ENCODE results near the gene PRPSAP2. TPM values are rescaled to one million over a fixed set of nuclear protein-coding genes. Genes with fewer than 3 reads are reported as not detected.

Gene PRPSAP2
- total RNA-seq, 1 donor = 26.3 TPM

DNA sequence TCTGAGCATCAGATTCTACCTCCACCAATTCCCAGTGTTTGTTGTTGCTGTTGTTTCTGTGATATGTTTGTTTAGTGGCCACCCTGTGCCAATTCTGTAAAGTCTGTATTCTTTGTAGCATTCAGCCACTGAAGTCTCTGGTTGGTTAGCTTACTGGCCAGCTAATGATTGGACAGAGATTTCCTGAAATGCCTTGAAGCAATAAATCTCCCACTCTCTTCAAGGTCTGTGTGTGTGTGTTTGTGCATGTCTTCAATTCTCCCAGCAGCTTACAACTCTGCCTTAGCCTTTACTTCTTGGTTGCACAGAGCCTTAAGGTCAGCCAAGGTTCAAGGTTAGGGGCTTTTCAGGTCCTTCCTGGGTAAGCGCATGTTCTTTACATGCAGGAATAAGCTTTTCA, 38.2 kb downstream of the PRPSAP2 start:
- no peak for DNase-seq (ENCODE audit: low read depth)
- no peak overlapping the region for H3K4me3 ChIP-seq (ENCODE audit: low read depth, low read length)

DNA sequence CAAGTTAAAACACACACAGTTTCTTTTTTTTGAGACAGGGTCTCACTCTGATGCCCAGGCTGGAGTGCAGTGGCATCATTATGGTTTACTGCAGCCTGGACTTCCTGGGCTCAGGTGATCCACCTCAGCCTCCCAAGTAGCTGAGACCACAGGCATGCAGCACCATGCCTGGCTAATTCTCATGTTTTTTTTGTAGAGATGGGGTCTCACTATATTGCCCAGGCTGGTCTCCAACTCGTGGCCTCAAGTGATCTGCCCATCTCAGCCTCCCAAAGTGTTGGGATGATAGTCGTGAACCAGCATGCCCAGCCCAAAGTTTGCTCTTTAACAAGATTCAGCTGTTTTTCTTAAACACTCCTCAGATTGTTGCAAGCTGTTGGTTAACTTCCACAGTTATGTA, 39.0 kb downstream of the PRPSAP2 start:
- DNase-seq (ENCODE audit: low read depth) = no peak
- no peak overlapping the region for H3K4me3 ChIP-seq (ENCODE audit: low read depth, low read length)
- TF ChIP-seq CTCF (IDR thresholded peaks at IDR 0.05; ENCODE audit: insufficient read depth, low read length) = no peak

More for the DNA sequence above, 38.2 kb downstream of the PRPSAP2 start:
- TF ChIP-seq CTCF (IDR thresholded peaks at IDR 0.05; ENCODE audit: insufficient read depth, low read length) = no peak

- H3K4me3 ChIP-seq (ENCODE audit: low read depth, low read length) = no peak overlapping the region
- no peak for TF ChIP-seq CTCF (IDR thresholded peaks at IDR 0.05; ENCODE audit: insufficient read depth, low read length)
- no peak for DNase-seq (ENCODE audit: low read depth)
Measured at GRCh38 chr17:18904482-18904881, 46.6 kb downstream of the PRPSAP2 start.

- no peak for TF ChIP-seq CTCF (IDR thresholded peaks at IDR 0.05; ENCODE audit: insufficient read depth, low read length)
- DNase-seq (ENCODE audit: low read depth) = no peak
- H3K4me3 ChIP-seq (ENCODE audit: low read depth, low read length) = no peak overlapping the region
Measured at GRCh38 chr17:18905226-18905625, 47.3 kb downstream of the PRPSAP2 start.

- no peak for TF ChIP-seq CTCF (IDR thresholded peaks at IDR 0.05; ENCODE audit: insufficient read depth, low read length)
- no peak overlapping the region for H3K4me3 ChIP-seq (ENCODE audit: low read depth, low read length)
- no peak for DNase-seq (ENCODE audit: low read depth)
Measured at GRCh38 chr17:18910326-18910725, 52.4 kb downstream of the PRPSAP2 start.

DNA sequence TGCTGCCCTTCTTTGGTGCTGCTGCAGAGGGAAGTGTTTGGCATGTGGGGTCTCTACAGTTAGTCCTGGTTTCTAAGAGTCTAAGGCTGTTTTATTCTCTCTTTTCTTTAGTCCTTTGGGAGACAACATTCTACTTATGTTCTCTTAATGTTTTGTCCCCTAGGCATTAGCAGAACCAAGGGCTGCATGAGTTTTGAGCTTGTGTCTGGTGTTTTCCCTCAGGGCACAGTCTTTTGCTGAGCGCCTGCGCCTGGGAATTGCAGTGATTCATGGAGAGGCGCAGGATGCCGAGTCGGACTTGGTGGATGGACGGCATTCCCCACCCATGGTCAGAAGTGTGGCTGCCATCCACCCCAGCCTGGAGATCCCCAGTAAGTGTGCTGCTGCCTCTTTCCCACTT, 53.0 kb downstream of the PRPSAP2 start:
- no peak overlapping the region for H3K4me3 ChIP-seq (ENCODE audit: low read depth, low read length)
- no peak for DNase-seq (ENCODE audit: low read depth)
- no peak for TF ChIP-seq CTCF (IDR thresholded peaks at IDR 0.05; ENCODE audit: insufficient read depth, low read length)

- peak; percentile 10 for DNase-seq (ENCODE audit: low read depth)
- H3K4me3 ChIP-seq (ENCODE audit: low read depth, low read length) = no peak overlapping the region
- TF ChIP-seq CTCF (IDR thresholded peaks at IDR 0.05; ENCODE audit: insufficient read depth, low read length) = no peak
Measured at GRCh38 chr17:18916816-18917500, 59.0 kb downstream of the PRPSAP2 start.
